ENCODE data around the gene CLDN12.

CLDN12 gene

GRCh38 chr7:90391488-90391887, 11.8 kb upstream of the CLDN12 start:
- POLR2A ChIA-PET = no interaction called here
- CTCF ChIA-PET = no interaction called here
- no peak for DNase-seq (ENCODE audit: extremely low spot score)
- TF ChIP-seq FOXM1 (IDR thresholded peaks at IDR 0.05; ENCODE audit: borderline replicate concordance) = no peak
- TF ChIP-seq ZNF384 (IDR thresholded peaks at IDR 0.05) = no peak

GRCh38 chr7:90396420-90396819, 6.8 kb upstream of the CLDN12 start:
- ChIA-PET POLR2A (no interaction called here), CTCF (no interaction called here)
- TF ChIP-seq ARNT (IDR thresholded peaks at IDR 0.05) (no peak), FOXA1 (IDR thresholded peaks at IDR 0.05) (no peak), SUZ12 (IDR thresholded peaks at IDR 0.05) (no peak), TARDBP (IDR thresholded peaks at IDR 0.05) (no peak), L3MBTL2 (conservative IDR thresholded peaks at IDR 0.05) (no peak), SP1 (IDR thresholded peaks at IDR 0.05) (no peak), ELF4 (IDR thresholded peaks at IDR 0.05) (no peak), PKNOX1 (IDR thresholded peaks at IDR 0.05) (no peak), CTBP1 (IDR thresholded peaks at IDR 0.05; ENCODE audit: borderline replicate concordance) (no peak), ZNF384 (IDR thresholded peaks at IDR 0.05) (no peak), NFRKB (IDR thresholded peaks at IDR 0.05) (no peak), BHLHE40 (IDR thresholded peaks at IDR 0.05; ENCODE audit: borderline replicate concordance) (no peak), FOXM1 (IDR thresholded peaks at IDR 0.05; ENCODE audit: borderline replicate concordance) (no peak)
- DNase-seq (ENCODE audit: extremely low spot score) = no peak

- ChIA-PET CTCF (no interaction called here), POLR2A (no interaction called here)
- no peak for TF ChIP-seq ARNT (IDR thresholded peaks at IDR 0.05)
- no peak for TF ChIP-seq NFRKB (IDR thresholded peaks at IDR 0.05)
- TF ChIP-seq TARDBP (IDR thresholded peaks at IDR 0.05) = no peak
- TF ChIP-seq SUZ12 (IDR thresholded peaks at IDR 0.05) = no peak
- no peak for TF ChIP-seq SP1 (IDR thresholded peaks at IDR 0.05)
- no peak for TF ChIP-seq ELF4 (IDR thresholded peaks at IDR 0.05)
- TF ChIP-seq FOXK2 (IDR thresholded peaks at IDR 0.05) = no peak
- no peak for TF ChIP-seq BHLHE40 (IDR thresholded peaks at IDR 0.05; ENCODE audit: borderline replicate concordance)
- no peak for TF ChIP-seq LEF1 (IDR thresholded peaks at IDR 0.05; ENCODE audit: borderline replicate concordance)
- no peak for TF ChIP-seq L3MBTL2 (conservative IDR thresholded peaks at IDR 0.05)
- TF ChIP-seq HDGF (IDR thresholded peaks at IDR 0.05; ENCODE audit: borderline replicate concordance) = no peak
- TF ChIP-seq FOXA1 (IDR thresholded peaks at IDR 0.05) = no peak
- DNase-seq (ENCODE audit: extremely low spot score) = no peak
Measured at GRCh38 chr7:90401989-90402388, 1.3 kb upstream of the CLDN12 start.

GRCh38 chr7:90402785-90403173, 482 bp upstream of the CLDN12 start:
- no peak for DNase-seq (ENCODE audit: extremely low spot score)
- ChIA-PET CTCF (no interaction called here), POLR2A (no interaction called here)
- no peak for TF ChIP-seq FOXA1 (IDR thresholded peaks at IDR 0.05)

GRCh38 chr7:90404777-90405176, 1.5 kb downstream of the CLDN12 start:
- POLR2A ChIA-PET = no interaction called here
- CTCF ChIA-PET = no interaction called here
- TF ChIP-seq HDGF (IDR thresholded peaks at IDR 0.05; ENCODE audit: borderline replicate concordance) (no peak), SUZ12 (IDR thresholded peaks at IDR 0.05) (no peak), L3MBTL2 (conservative IDR thresholded peaks at IDR 0.05) (no peak), FOXM1 (IDR thresholded peaks at IDR 0.05; ENCODE audit: borderline replicate concordance) (no peak), ELF4 (IDR thresholded peaks at IDR 0.05) (no peak), PKNOX1 (IDR thresholded peaks at IDR 0.05) (no peak), TARDBP (IDR thresholded peaks at IDR 0.05) (no peak), FOXK2 (IDR thresholded peaks at IDR 0.05) (no peak), CTBP1 (IDR thresholded peaks at IDR 0.05; ENCODE audit: borderline replicate concordance) (no peak), LEF1 (IDR thresholded peaks at IDR 0.05; ENCODE audit: borderline replicate concordance) (no peak), ZNF384 (IDR thresholded peaks at IDR 0.05) (no peak), SP1 (IDR thresholded peaks at IDR 0.05) (no peak), FOXA1 (IDR thresholded peaks at IDR 0.05) (no peak), ARNT (IDR thresholded peaks at IDR 0.05) (no peak), BHLHE40 (IDR thresholded peaks at IDR 0.05; ENCODE audit: borderline replicate concordance) (no peak), NFRKB (IDR thresholded peaks at IDR 0.05) (no peak)
- no peak for DNase-seq (ENCODE audit: extremely low spot score)

- TF ChIP-seq PKNOX1 (IDR thresholded peaks at IDR 0.05) = no peak
- DNase-seq (ENCODE audit: extremely low spot score) = no peak
- ChIA-PET CTCF (no interaction called here), POLR2A (no interaction called here)
Measured at GRCh38 chr7:90407484-90407821, 4.2 kb downstream of the CLDN12 start.

- DNase-seq (ENCODE audit: extremely low spot score) = no peak
- CTCF ChIA-PET = interaction anchor here (0.8 kb wide), 1 partner anchor 9 kb away, joined by 3 read pairs; no protein-coding TSS in a partner anchor
- POLR2A ChIA-PET = no interaction called here
- TF ChIP-seq ARNT (IDR thresholded peaks at IDR 0.05) (no peak), FOXM1 (IDR thresholded peaks at IDR 0.05; ENCODE audit: borderline replicate concordance) (no peak)
Measured at GRCh38 chr7:90408142-90408541, 4.9 kb downstream of the CLDN12 start.

GRCh38 chr7:90409667-90410066, 6.4 kb downstream of the CLDN12 start:
- no peak for DNase-seq (ENCODE audit: extremely low spot score)
- CTCF ChIA-PET = no interaction called here
- POLR2A ChIA-PET = no interaction called here
- TF ChIP-seq ARNT (IDR thresholded peaks at IDR 0.05) = no peak
- TF ChIP-seq SP1 (IDR thresholded peaks at IDR 0.05) = no peak
